CD14-positive monocyte (primary cell): ENCODE results near the gene CRTC3. TPM values are rescaled to one million over a fixed set of nuclear protein-coding genes. Genes with fewer than 3 reads are reported as not detected.

Source experiments
- DNase-seq, 3 donors: peaks; one replicate each; pipeline ENCODE4 v3.0.0-alpha.2; 2011 to 2022
- H2AFZ ChIP-seq: 2 replicates; pipeline ENCODE4 v1.6.0; 2012; ENCODE audit warnings: mild to moderate bottlenecking, low read depth, low read length, inconsistent platforms; ENCODE audit not compliant: insufficient read depth, poor library complexity, severe bottlenecking
- H3K27ac ChIP-seq, 2 donors: 1 replicate in 1 of 2; 2 replicates in 1 of 2; pipeline ENCODE4 v1.5.1; 2012 to 2013; ENCODE audit warnings: low read length in 2 of 2, control low read depth in 1 of 2, inconsistent platforms in 1 of 2, low read depth in 1 of 2, mild to moderate bottlenecking in 1 of 2
- H3K27me3 ChIP-seq, 2 donors: one replicate each; pipeline versions ENCODE4 v1.6.0 to v1.6.1; 2011 to 2013; ENCODE audit warnings: low read length in 2 of 2; ENCODE audit not compliant: control insufficient read depth in 2 of 2, insufficient read depth in 2 of 2
- H3K36me3 ChIP-seq, 2 donors: replicated peaks in 1 of 2; 1 replicate in 1 of 2; 2 replicates in 1 of 2; pipeline versions ENCODE4 v1.5.1 to v1.6.1; 2012 to 2013; ENCODE audit warnings: low read length in 2 of 2, control low read depth in 1 of 2, inconsistent platforms in 1 of 2, mild to moderate bottlenecking in 1 of 2; ENCODE audit not compliant: insufficient read depth in 2 of 2, control insufficient read depth in 1 of 2
- H3K4me1 ChIP-seq, 2 donors: 1 replicate in 1 of 2; 2 replicates in 1 of 2; pipeline versions ENCODE4 v1.5.1 to v1.6.1; 2012 to 2013; ENCODE audit warnings: low read length in 2 of 2, control low read depth in 1 of 2, inconsistent platforms in 1 of 2, mild to moderate bottlenecking in 1 of 2, moderate library complexity in 1 of 2; ENCODE audit not compliant: insufficient read depth in 2 of 2, control insufficient read depth in 1 of 2
- H3K4me2 ChIP-seq: replicated peaks from 2 replicates; pipeline ENCODE3; 2012; ENCODE audit warnings: low read length, moderate library complexity, mild to moderate bottlenecking; ENCODE audit not compliant: poor library complexity, severe bottlenecking; ENCODE audit errors: extremely low read depth
- H3K4me3 ChIP-seq, 3 experiments: fragments of 200-600 bp in 1 of 3; sonication (generic) in 1 of 3; replicated peaks in 1 of 3; 1 replicate in 2 of 3; 2 replicates in 1 of 3; pipeline ENCODE4 v1.5.1; 2011 to 2013; ENCODE audit warnings: low read length in 3 of 3, mild to moderate bottlenecking in 3 of 3, control low read depth in 2 of 3, low read depth in 2 of 3, inconsistent platforms in 1 of 3, moderate library complexity in 1 of 3
- H3K79me2 ChIP-seq: 2 replicates; pipeline ENCODE4 v1.6.0; 2012; ENCODE audit warnings: mild to moderate bottlenecking, control low read depth, inconsistent platforms, low read length, moderate library complexity; ENCODE audit not compliant: insufficient read depth
- H3K9ac ChIP-seq: 2 replicates; pipeline ENCODE4 v1.6.0; 2017; ENCODE audit warnings: low read length, mild to moderate bottlenecking; ENCODE audit not compliant: insufficient read depth, poor library complexity, severe bottlenecking
- H3K9me3 ChIP-seq, 2 donors: replicated peaks in 1 of 2; 1 replicate in 1 of 2; 2 replicates in 1 of 2; pipeline versions ENCODE4 v1.5.1 to v1.6.1; 2012 to 2013; ENCODE audit warnings: low read length in 2 of 2, control low read depth in 1 of 2; ENCODE audit not compliant: control insufficient read depth in 1 of 2, insufficient read depth in 1 of 2
- H4K20me1 ChIP-seq: 2 replicates; pipeline ENCODE4 v1.6.0; 2012; ENCODE audit warnings: mild to moderate bottlenecking, low read length, control low read depth, moderate library complexity; ENCODE audit not compliant: insufficient read depth
- H3K27ac Mint-ChIP-seq, 7 donors: one replicate each; pipeline ENCODE4 v1.8.0; 2020; ENCODE audit warnings: mild to moderate bottlenecking in 7 of 7, mixed read lengths in 7 of 7, moderate library complexity in 6 of 7, inconsistent platforms in 2 of 7
- H3K27me3 Mint-ChIP-seq, 3 donors: one replicate each; pipeline ENCODE4 v1.8.0; 2021 to 2022; ENCODE audit warnings: low read depth in 3 of 3, mild to moderate bottlenecking in 3 of 3, mixed read lengths in 3 of 3, moderate library complexity in 3 of 3, inconsistent platforms in 1 of 3
- H3K36me3 Mint-ChIP-seq, 2 donors: one replicate each; pipeline ENCODE4 v1.8.0; 2020; ENCODE audit warnings: mixed read lengths in 2 of 2, inconsistent platforms in 1 of 2, mild to moderate bottlenecking in 1 of 2
- H3K4me1 Mint-ChIP-seq: one replicate; pipeline ENCODE4 v1.8.0; 2020; ENCODE audit warnings: mild to moderate bottlenecking, mixed read lengths
- H3K4me3 Mint-ChIP-seq, 2 donors: one replicate each; pipeline ENCODE4 v1.8.0; 2020; ENCODE audit warnings: mild to moderate bottlenecking in 2 of 2, mixed read lengths in 2 of 2, moderate library complexity in 1 of 2
- H3K9me3 Mint-ChIP-seq, 7 donors: one replicate each; pipeline ENCODE4 v1.8.0; 2020 to 2022; ENCODE audit warnings: mixed read lengths in 7 of 7, mild to moderate bottlenecking in 6 of 7, moderate library complexity in 6 of 7, inconsistent platforms in 2 of 7
- CTCF ChIP-seq: fragments of 200-600 bp; IDR thresholded peaks from one replicate; pipeline ENCODE4 v1.8.0; 2022; ENCODE audit warnings: antibody characterized with exemption, mild to moderate bottlenecking
- WGBS: methylation state at CpG from one replicate; pipeline ENCODE4 v1.1.5; 2013; ENCODE audit warnings: missing lambda C conversion rate; ENCODE audit not compliant: insufficient coverage; 5-methylcytosine and 5-hydroxymethylcytosine counted together
- intact Hi-C, 2 donors: fragments of 100-400 bp; cut with micrococcal nuclease; formaldehyde crosslinking; loops; one replicate each; pipeline versions ENCODE4 v1.15.0 to v1.15.1; 2023
- polyA plus RNA-seq, 3 donors: library from polyadenylated mRNA; depleted of rRNA in 1 of 3; unstranded in 2 of 3; stranded (reverse) in 1 of 3; fragments of 300-500 nt in 2 of 3; fragments of >200 nt in 1 of 3; fragmentation: Illumina TruSeq in 2 of 3; gene quantifications; 1 replicate in 2 of 3; 2 replicates in 1 of 3; pipeline ENCODE4 v1.2.3, GENCODE V29; 2012 to 2021

Gene CRTC3
- polyA plus RNA-seq, 3 donors = 6.0 to 25.4 (median 12.2) TPM

GRCh38 chr15:90598031-90598577, 68.4 kb downstream of the CRTC3 start:
- Histone ChIP-seq H3K9me3 (no peaks in the 10 kb centered on the region), H3K36me3 (peaks cover 3 to 23% of the 10 kb centered on the region in 2 donors), H3K4me3 (no peak overlapping the region), H3K79me2 (peaks cover 10% of the 10 kb centered on the region), H3K27ac (peak overlapping the region; percentile 59 to 77), H3K4me2 (peak overlapping the region; percentile 1), H3K27me3 (no peaks in the 10 kb centered on the region), H3K4me1 (peaks cover 44 to 55% of the 10 kb centered on the region in 2 donors), H4K20me1 (no peaks in the 10 kb centered on the region), H3K9ac (peak overlapping the region; percentile 41), H2AFZ (peak overlapping the region; percentile 70)
- H3K4me3 Mint-ChIP-seq = no peak overlapping the region
- 72% methylated on average over 4 of the region's 7 CpGs for WGBS
- no peaks in the 10 kb centered on the region for H3K9me3 Mint-ChIP-seq
- H3K4me1 Mint-ChIP-seq = peaks cover 54% of the 10 kb centered on the region
- intact Hi-C loops = loop anchor here in 1 of 2 donors (5.0 to 10.0 kb wide), 2 partner anchors 36 to 63 kb away; no protein-coding TSS in a partner anchor
- peaks cover 45 to 61% of the 10 kb centered on the region in 2 donors for H3K36me3 Mint-ChIP-seq
- peak; percentile 36 to 45 (median 39) for DNase-seq
- TF ChIP-seq CTCF = peak; percentile 42
- H3K27ac Mint-ChIP-seq = peak overlapping the region; percentile 66 to 90 (median 87)
- peaks cover 0 to 1% (median 0%) of the 10 kb centered on the region in 3 donors for H3K27me3 Mint-ChIP-seq

GRCh38 chr15:90598679-90599078, 69.0 kb downstream of the CRTC3 start:
- no peaks in the 10 kb centered on the region for H3K27me3 ChIP-seq
- H3K9me3 ChIP-seq = no peaks in the 10 kb centered on the region
- peaks cover 3 to 23% of the 10 kb centered on the region in 2 donors for H3K36me3 ChIP-seq
- no peak for TF ChIP-seq CTCF
- no peak overlapping the region for H3K4me3 ChIP-seq
- peak overlapping the region in 1 of 2 donors; percentile 77 for H3K27ac ChIP-seq
- no peaks in the 10 kb centered on the region for H3K9me3 Mint-ChIP-seq
- WGBS = 100% methylated on average over 4 of the region's 10 CpGs
- H3K27ac Mint-ChIP-seq = peak overlapping the region in 6 of 7 donors; percentile 19 to 90 (median 64)
- intact Hi-C loops = loop anchor here in 1 of 2 donors (5.0 to 10.0 kb wide), 2 partner anchors 36 to 64 kb away; no protein-coding TSS in a partner anchor
- no peak overlapping the region for H2AFZ ChIP-seq
- DNase-seq = no peak
- peaks cover 43 to 61% of the 10 kb centered on the region in 2 donors for H3K36me3 Mint-ChIP-seq
- no peak overlapping the region for H3K4me2 ChIP-seq
- peaks cover 40 to 49% of the 10 kb centered on the region in 2 donors for H3K4me1 ChIP-seq
- peaks cover 49% of the 10 kb centered on the region for H3K4me1 Mint-ChIP-seq
- peaks cover 0 to 1% (median 0%) of the 10 kb centered on the region in 3 donors for H3K27me3 Mint-ChIP-seq
- no peaks in the 10 kb centered on the region for H4K20me1 ChIP-seq
- no peak overlapping the region for H3K9ac ChIP-seq
- no peak overlapping the region for H3K4me3 Mint-ChIP-seq
- H3K79me2 ChIP-seq = peaks cover 5% of the 10 kb centered on the region
